Neural progenitor cell (in vitro differentiated cells): ENCODE results near the gene HOXB4.

Experiments
- CTCF ChIP-seq: fragments of 200-600 bp; sonication (generic); IDR thresholded peaks from 2 replicates; pipeline ENCODE4 v1.5.1; 2017; ENCODE audit warnings: antibody characterized with exemption, mild to moderate bottlenecking
- EZH2 ChIP-seq: fragments of 200-600 bp; sonication (generic); IDR thresholded peaks from 2 replicates; pipeline ENCODE4 v1.6.1; 2017; ENCODE audit warnings: antibody characterized with exemption, mild to moderate bottlenecking, moderate library complexity

- TF ChIP-seq CTCF (no peak), EZH2 (no peak)
These were observed 38.7 kb upstream of the HOXB4 start for GRCh38 chr17:48616717-48617470.
